ENCODE results near the gene SLC35F5. TPM values are rescaled to one million over a fixed set of nuclear protein-coding genes. Genes with fewer than 3 reads are reported as not detected.

SLC35F5 gene, protein sequence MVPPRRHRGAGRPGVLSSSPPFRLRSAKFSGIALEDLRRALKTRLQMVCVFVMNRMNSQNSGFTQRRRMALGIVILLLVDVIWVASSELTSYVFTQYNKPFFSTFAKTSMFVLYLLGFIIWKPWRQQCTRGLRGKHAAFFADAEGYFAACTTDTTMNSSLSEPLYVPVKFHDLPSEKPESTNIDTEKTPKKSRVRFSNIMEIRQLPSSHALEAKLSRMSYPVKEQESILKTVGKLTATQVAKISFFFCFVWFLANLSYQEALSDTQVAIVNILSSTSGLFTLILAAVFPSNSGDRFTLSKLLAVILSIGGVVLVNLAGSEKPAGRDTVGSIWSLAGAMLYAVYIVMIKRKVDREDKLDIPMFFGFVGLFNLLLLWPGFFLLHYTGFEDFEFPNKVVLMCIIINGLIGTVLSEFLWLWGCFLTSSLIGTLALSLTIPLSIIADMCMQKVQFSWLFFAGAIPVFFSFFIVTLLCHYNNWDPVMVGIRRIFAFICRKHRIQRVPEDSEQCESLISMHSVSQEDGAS
- 25.3 to 57.3 TPM (median 44.0 TPM) in 5 replicates for total RNA-seq (2022; extraction: Qiagen RNA extraction; ENCODE audit: low read depth)

DNA sequence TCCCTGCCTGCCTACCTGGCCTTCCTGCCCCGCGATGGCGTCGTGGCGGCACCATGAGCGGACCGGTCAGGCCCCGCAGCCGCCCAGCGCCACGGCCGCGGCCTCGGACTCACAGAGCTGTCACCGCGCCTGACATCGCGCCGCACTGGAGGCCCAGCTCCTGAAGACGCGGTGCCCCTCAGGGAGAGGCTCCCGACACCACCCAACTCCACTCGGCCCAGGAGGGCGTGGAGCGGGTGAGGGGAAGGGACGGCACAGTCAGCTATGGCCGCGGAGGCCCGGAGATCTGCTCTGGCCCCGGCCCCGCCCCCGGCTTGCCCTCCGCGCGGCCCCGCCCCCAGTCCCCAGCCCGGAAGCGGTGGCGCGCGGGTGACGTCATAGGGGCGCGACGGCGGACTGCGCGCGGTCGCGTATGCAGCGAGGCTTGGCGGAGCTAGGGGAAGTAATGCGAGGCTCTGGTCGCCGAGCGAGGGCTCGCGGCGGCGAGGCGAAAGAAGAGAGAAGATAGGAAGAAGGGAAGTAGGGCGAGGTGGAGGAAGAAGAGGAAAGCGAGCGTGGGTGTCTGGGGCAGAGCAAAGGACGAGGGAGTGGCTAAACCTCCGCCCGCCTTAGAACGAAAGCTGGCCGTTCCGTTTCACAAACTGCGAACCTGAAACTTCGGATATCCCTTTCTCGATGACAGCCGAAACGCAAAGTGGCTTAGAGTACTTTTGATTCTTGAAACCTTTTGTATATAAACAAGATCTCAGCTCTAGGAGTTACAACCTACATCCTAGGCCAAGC lies at the start of gene SLC35F5:
SLC35F5 (minus strand) TSS at position 288 of the 783 bp plus-strand sequence; CDS start at position 55, 233 bp downstream.

Other genes with a start within 250 kb of the SLC35F5 start
- 8.5 to 10.6 TPM (median 10.0 TPM) in 5 replicates for gene RABL2A, start 129.4 kb downstream of the SLC35F5 start, total RNA-seq (2022; extraction: Qiagen RNA extraction; ENCODE audit: low read depth)
- gene ACTR3, start 133.4 kb upstream of the SLC35F5 start, total RNA-seq (2022; extraction: Qiagen RNA extraction; ENCODE audit: low read depth), result 207 to 303 TPM (median 246 TPM) in 5 replicates

All from A549 treated with ZK216348 at 1 μM for 4 hours (cell line).